Lower leg skin (tissue), 3 donors: ENCODE results near the gene CSMD2.

Experiments
- CTCF ChIP-seq, 3 donors: fragments of 450-650 bp; IDR thresholded peaks; one replicate each; pipeline ENCODE4 v1.5.1; 2016; ENCODE audit warnings: antibody characterized with exemption in 3 of 3, mild to moderate bottlenecking in 3 of 3, moderate library complexity in 2 of 3
- POLR2A ChIP-seq, 2 donors: fragments of 450-650 bp; IDR thresholded peaks; one replicate each; pipeline ENCODE4 v1.6.1; 2016 to 2017; ENCODE audit warnings: antibody characterized with exemption in 2 of 2, mild to moderate bottlenecking in 1 of 2, moderate library complexity in 1 of 2

GRCh38 chr1:34050709-34051485 lies 114.1 kb downstream of the CSMD2 start:
- TF ChIP-seq CTCF (IDR thresholded peaks at IDR 0.05) (no peak), POLR2A (IDR thresholded peaks at IDR 0.05) (no peak)
